Osteoblast (primary cell): ENCODE results near the gene ULK4. TPM values are rescaled to one million over a fixed set of nuclear protein-coding genes. Genes with fewer than 3 reads are reported as not detected.
A peak's percentile ranks its signal among the peaks of the same experiment; 100 is the strongest.

Experiments
- DNase-seq: peaks from one replicate; pipeline ENCODE4 v3.0.0; 2011; ENCODE audit warnings: low spot score, mixed read lengths; ENCODE audit not compliant: insufficient read length; ENCODE audit errors: missing footprints
- H2AFZ ChIP-seq: 2 replicates; pipeline ENCODE4 v1.6.0; 2011; ENCODE audit warnings: mild to moderate bottlenecking, low read length
- H3K27ac ChIP-seq: 2 replicates; pipeline ENCODE4 v1.5.1; 2011; ENCODE audit warnings: mild to moderate bottlenecking, low read depth, low read length, moderate library complexity
- H3K27me3 ChIP-seq: 2 replicates; pipeline ENCODE4 v1.6.0; 2012; ENCODE audit warnings: mild to moderate bottlenecking, control low read depth, inconsistent platforms, low read length, moderate library complexity; ENCODE audit not compliant: insufficient read depth
- H3K36me3 ChIP-seq: 2 replicates; pipeline ENCODE4 v1.5.1; 2011; ENCODE audit warnings: mild to moderate bottlenecking, low read length, control low read depth, moderate library complexity; ENCODE audit not compliant: insufficient read depth
- H3K4me1 ChIP-seq: 2 replicates; pipeline ENCODE4 v1.5.1; 2011; ENCODE audit warnings: mild to moderate bottlenecking, low read length, control low read depth, moderate library complexity; ENCODE audit not compliant: insufficient read depth
- H3K4me2 ChIP-seq: 2 replicates; pipeline ENCODE4 v1.6.0; 2011; ENCODE audit warnings: mild to moderate bottlenecking, low read length; ENCODE audit not compliant: insufficient read depth
- H3K4me3 ChIP-seq: fragments of 200-600 bp; sonication (generic); 3 replicates; pipeline ENCODE4 v1.5.1; 2012; ENCODE audit warnings: mild to moderate bottlenecking, low read length, inconsistent platforms; ENCODE audit not compliant: insufficient read depth
- H3K79me2 ChIP-seq: 2 replicates; pipeline ENCODE4 v1.6.0; 2012; ENCODE audit warnings: mild to moderate bottlenecking, low read length, control low read depth, inconsistent platforms; ENCODE audit not compliant: insufficient read depth
- H3K9me3 ChIP-seq: 2 replicates; pipeline ENCODE4 v1.5.1; 2011; ENCODE audit warnings: low read depth, low read length, control low read depth
- H4K20me1 ChIP-seq: 2 replicates; pipeline ENCODE4 v1.6.0; 2012; ENCODE audit warnings: mild to moderate bottlenecking, low read length, control low read depth; ENCODE audit not compliant: insufficient read depth
- CTCF ChIP-seq: IDR thresholded peaks from 2 replicates; pipeline ENCODE4 v1.5.1; 2011; ENCODE audit warnings: mild to moderate bottlenecking, low read depth, low read length, moderate library complexity; ENCODE audit errors: extremely low read depth
- total RNA-seq: library from RNA; depleted of rRNA; stranded (reverse); fragments of >200 nt; gene quantifications from 2 replicates; pipeline ENCODE4 v1.2.3, GENCODE V29; 2012

Gene ULK4
- total RNA-seq, 1 donor, result 20.6 TPM

- Histone ChIP-seq H3K4me2 (no peak overlapping the region), H3K36me3 (no peaks in the 10 kb centered on the region), H3K4me1 (no peaks in the 10 kb centered on the region), H3K27ac (no peak overlapping the region), H3K27me3 (no peaks in the 10 kb centered on the region), H3K79me2 (no peaks in the 10 kb centered on the region), H3K9me3 (no peaks in the 10 kb centered on the region), H4K20me1 (no peaks in the 10 kb centered on the region), H2AFZ (no peak overlapping the region), H3K4me3 (no peak overlapping the region)
- no peak for DNase-seq
- no peak for TF ChIP-seq CTCF
Observed at GRCh38 chr3:41424543-41425300, 537.2 kb downstream of the ULK4 start.

GRCh38 chr3:41419809-41420208, 542.1 kb downstream of the ULK4 start:
- Histone ChIP-seq H2AFZ (no peak overlapping the region), H3K4me2 (no peak overlapping the region), H3K4me3 (no peak overlapping the region)

GRCh38 chr3:41418961-41419691, 542.8 kb downstream of the ULK4 start:
- H3K4me2 ChIP-seq, result peak overlapping the region; percentile 0
- no peak overlapping the region for H3K27ac ChIP-seq
- no peaks in the 10 kb centered on the region for H3K9me3 ChIP-seq
- H3K36me3 ChIP-seq, result no peaks in the 10 kb centered on the region
- no peaks in the 10 kb centered on the region for H4K20me1 ChIP-seq
- H3K27me3 ChIP-seq, result no peaks in the 10 kb centered on the region
- TF ChIP-seq CTCF, result no peak
- no peaks in the 10 kb centered on the region for H3K4me1 ChIP-seq
- no peak overlapping the region for H3K4me3 ChIP-seq
- peak overlapping the region; percentile 37 for H2AFZ ChIP-seq
- DNase-seq, result peak; percentile 76
- H3K79me2 ChIP-seq, result no peaks in the 10 kb centered on the region

More at GRCh38 chr3:41419809-41420208, 542.1 kb downstream of the ULK4 start:
- Histone ChIP-seq H4K20me1 (no peaks in the 10 kb centered on the region), H3K79me2 (no peaks in the 10 kb centered on the region), H3K27ac (no peak overlapping the region), H3K27me3 (no peaks in the 10 kb centered on the region), H3K36me3 (no peaks in the 10 kb centered on the region), H3K9me3 (no peaks in the 10 kb centered on the region), H3K4me1 (no peaks in the 10 kb centered on the region)
- DNase-seq, result no peak
- no peak for TF ChIP-seq CTCF

- Histone ChIP-seq H3K4me1 (no peaks in the 10 kb centered on the region), H3K27me3 (no peaks in the 10 kb centered on the region), H3K4me3 (no peak overlapping the region), H4K20me1 (no peaks in the 10 kb centered on the region), H2AFZ (no peak overlapping the region), H3K9me3 (no peaks in the 10 kb centered on the region), H3K4me2 (no peak overlapping the region), H3K27ac (no peak overlapping the region), H3K79me2 (no peaks in the 10 kb centered on the region), H3K36me3 (no peaks in the 10 kb centered on the region)
- TF ChIP-seq CTCF, result no peak
- no peak for DNase-seq
Observed at GRCh38 chr3:41417574-41417973, 544.3 kb downstream of the ULK4 start.
